SK-N-MC (cell line): ENCODE measurements around the gene FAT1.

Source experiments
- DNase-seq: peaks from one replicate; pipeline ENCODE4 v3.0.0-alpha.2; 2011; ENCODE audit warnings: low read depth, low spot score
- H3K27ac ChIP-seq: fragments of 200-600 bp; sonication (generic); 2 replicates; pipeline ENCODE4 v1.5.1; 2016; ENCODE audit warnings: mixed run types
- H3K36me3 ChIP-seq: fragments of 200-600 bp; sonication (generic); 2 replicates; pipeline ENCODE4 v1.6.1; 2017; ENCODE audit warnings: antibody characterized with exemption, low read length, mixed read lengths; ENCODE audit not compliant: insufficient read depth
- H3K4me3 ChIP-seq: fragments of 200-600 bp; sonication (generic); 2 replicates; pipeline ENCODE4 v1.5.1; 2016
- H3K9ac ChIP-seq: fragments of 200-600 bp; sonication (generic); 2 replicates; pipeline ENCODE4 v1.8.0; 2017; ENCODE audit warnings: mixed run types, mixed read lengths; ENCODE audit not compliant: insufficient read length
- H3K9me3 ChIP-seq: fragments of 200-600 bp; sonication (generic); 2 replicates; pipeline ENCODE4 v1.6.1; 2017; ENCODE audit warnings: low read depth, mild to moderate bottlenecking, antibody characterized with exemption, low read length, moderate library complexity, mixed read lengths
- EZH2 ChIP-seq: fragments of 200-600 bp; sonication (generic); IDR thresholded peaks from one replicate; pipeline ENCODE4 v1.6.1; 2017; ENCODE audit warnings: antibody characterized with exemption
- FOXP2 ChIP-seq: optimal IDR thresholded peaks from 2 replicates; pipeline ENCODE3; 2011; ENCODE audit warnings: mild to moderate bottlenecking, moderate library complexity; ENCODE audit not compliant: insufficient read depth; ENCODE audit errors: extremely low read length, control extremely low read depth
- POLR2AphosphoS5 ChIP-seq: IDR thresholded peaks from 2 replicates; pipeline ENCODE4 v1.6.1; 2012; ENCODE audit warnings: mild to moderate bottlenecking, low read depth, low read length, borderline replicate concordance

The FAT1 gene

GRCh38 chr4:186596850-186597390 is 126.7 kb downstream of the FAT1 start:
- Histone ChIP-seq H3K4me3 (no peak overlapping the region), H3K27ac (no peak overlapping the region), H3K36me3 (no peaks in the 10 kb centered on the region), H3K9me3 (no peaks in the 10 kb centered on the region), H3K9ac (no peak overlapping the region)
- DNase-seq: no peak
- TF ChIP-seq FOXP2 (no peak), EZH2 (no peak), POLR2AphosphoS5 (no peak)

GRCh38 chr4:186596346-186596745 is 127.3 kb downstream of the FAT1 start:
- no peak overlapping the region for H3K4me3 ChIP-seq
- TF ChIP-seq FOXP2 (no peak), POLR2AphosphoS5 (no peak), EZH2 (no peak)
- no peaks in the 10 kb centered on the region for H3K36me3 ChIP-seq
- H3K9me3 ChIP-seq: no peaks in the 10 kb centered on the region
- no peak overlapping the region for H3K27ac ChIP-seq
- no peak overlapping the region for H3K9ac ChIP-seq
- DNase-seq: no peak

GRCh38 chr4:186593587-186593973 is 130.1 kb downstream of the FAT1 start:
- Histone ChIP-seq H3K9ac (no peak overlapping the region), H3K27ac (no peak overlapping the region), H3K36me3 (no peaks in the 10 kb centered on the region), H3K4me3 (no peak overlapping the region), H3K9me3 (no peaks in the 10 kb centered on the region)
- no peak for DNase-seq
- TF ChIP-seq FOXP2 (no peak), EZH2 (no peak), POLR2AphosphoS5 (no peak)

GRCh38 chr4:186592966-186593586 is 130.6 kb downstream of the FAT1 start:
- H3K4me3 ChIP-seq: no peak overlapping the region
- TF ChIP-seq POLR2AphosphoS5 (no peak), EZH2 (no peak), FOXP2 (no peak)
- DNase-seq: no peak
- H3K9ac ChIP-seq: no peak overlapping the region
- H3K27ac ChIP-seq: no peak overlapping the region
- no peaks in the 10 kb centered on the region for H3K9me3 ChIP-seq
- no peaks in the 10 kb centered on the region for H3K36me3 ChIP-seq

GRCh38 chr4:186592445-186592844 is 131.2 kb downstream of the FAT1 start:
- DNase-seq: no peak

GRCh38 chr4:186591651-186592050 is 132.0 kb downstream of the FAT1 start:
- Histone ChIP-seq H3K36me3 (no peaks in the 10 kb centered on the region), H3K4me3 (no peak overlapping the region), H3K9ac (no peak overlapping the region), H3K27ac (no peak overlapping the region), H3K9me3 (no peaks in the 10 kb centered on the region)
- no peak for DNase-seq
- no peak for TF ChIP-seq FOXP2

More at GRCh38 chr4:186592445-186592844, 131.2 kb downstream of the FAT1 start:
- H3K4me3 ChIP-seq: no peak overlapping the region
- H3K9ac ChIP-seq: no peak overlapping the region
- H3K36me3 ChIP-seq: no peaks in the 10 kb centered on the region
- H3K9me3 ChIP-seq: no peaks in the 10 kb centered on the region
- H3K27ac ChIP-seq: no peak overlapping the region
- TF ChIP-seq POLR2AphosphoS5 (no peak), EZH2 (no peak), FOXP2 (no peak)

- DNase-seq: no peak
- no peaks in the 10 kb centered on the region for H3K36me3 ChIP-seq
- TF ChIP-seq EZH2 (no peak), POLR2AphosphoS5 (no peak), FOXP2 (no peak)
These were observed 135.2 kb downstream of the FAT1 start for GRCh38 chr4:186588503-186588902.

GRCh38 chr4:186587416-186588018 is 136.1 kb downstream of the FAT1 start:
- Histone ChIP-seq H3K9me3 (no peaks in the 10 kb centered on the region), H3K9ac (no peak overlapping the region), H3K4me3 (no peak overlapping the region), H3K36me3 (no peaks in the 10 kb centered on the region), H3K27ac (no peak overlapping the region)
- DNase-seq: no peak
- TF ChIP-seq FOXP2: no peak
- TF ChIP-seq EZH2: no peak
- TF ChIP-seq POLR2AphosphoS5: no peak

More at GRCh38 chr4:186588503-186588902, 135.2 kb downstream of the FAT1 start:
- Histone ChIP-seq H3K9me3 (no peaks in the 10 kb centered on the region), H3K9ac (no peak overlapping the region), H3K4me3 (no peak overlapping the region), H3K27ac (no peak overlapping the region)

- TF ChIP-seq FOXP2 (no peak), EZH2 (no peak), POLR2AphosphoS5 (no peak)
- DNase-seq: no peak
- Histone ChIP-seq H3K9me3 (no peaks in the 10 kb centered on the region), H3K4me3 (no peak overlapping the region), H3K27ac (no peak overlapping the region), H3K36me3 (no peaks in the 10 kb centered on the region), H3K9ac (no peak overlapping the region)
These were observed 137.5 kb downstream of the FAT1 start for GRCh38 chr4:186586205-186586604.

GRCh38 chr4:186584912-186585311 is 138.7 kb downstream of the FAT1 start:
- DNase-seq: no peak
- Histone ChIP-seq H3K36me3 (no peaks in the 10 kb centered on the region), H3K4me3 (no peak overlapping the region), H3K27ac (no peak overlapping the region), H3K9me3 (no peaks in the 10 kb centered on the region), H3K9ac (no peak overlapping the region)
- TF ChIP-seq FOXP2: no peak
- TF ChIP-seq POLR2AphosphoS5: no peak
- TF ChIP-seq EZH2: no peak
